Left ventricle myocardium superior (tissue), 1 donor: ENCODE measurements around the gene RAB31. TPM values are rescaled to one million over a fixed set of nuclear protein-coding genes. Genes with fewer than 3 reads are reported as not detected.

ENCODE experiments used
- ATAC-seq: fragments of 200-7000 bp; cut with Tn5 transposase; one replicate; pipeline ENCODE4 v1.9.1; 2020; ENCODE audit warnings: mild to moderate bottlenecking, moderate library complexity
- DNase-seq: peaks from one replicate; pipeline ENCODE4 v3.0.0-alpha.2; 2020
- intact Hi-C: fragments of 100-400 bp; cut with micrococcal nuclease; formaldehyde crosslinking; loops from one replicate; pipeline ENCODE4 v1.11.0; 2022
- total RNA-seq: library from RNA; stranded (reverse); fragmentation: NEBNext Ultra II Directional; extraction: Animal tissue kit (Norgen Biotek cat#: 25700); gene quantifications from one replicate; pipeline ENCODE4 v1.2.1, GENCODE V29; 2021
- donor health status: DM: no; HTN: yes; CAD: no; lungs with severe emphysema.

Gene RAB31
- total RNA-seq, 1 donor from 2014 or later, result 7.6 TPM

GRCh38 chr18:9690418-9691188, 17.5 kb upstream of the RAB31 start:
- ATAC-seq (no peak), DNase-seq (no peak)
- intact Hi-C loops, result no loop called here

GRCh38 chr18:9691235-9691634, 16.9 kb upstream of the RAB31 start:
- intact Hi-C loops, result no loop called here
- DNase-seq (no peak), ATAC-seq (no peak)

- no peak for DNase-seq
- intact Hi-C loops, result no loop called here
- no peak for ATAC-seq
These were observed 13.9 kb upstream of the RAB31 start for GRCh38 chr18:9694174-9694573.

- no peak for ATAC-seq
- DNase-seq, result no peak
- intact Hi-C loops, result no loop called here
These were observed 13.1 kb upstream of the RAB31 start for GRCh38 chr18:9694952-9695495.

GRCh38 chr18:9695605-9696004, 12.5 kb upstream of the RAB31 start:
- no peak for ATAC-seq
- intact Hi-C loops, result no loop called here

GRCh38 chr18:9696112-9696511, 12.0 kb upstream of the RAB31 start:
- ATAC-seq, result no peak
- intact Hi-C loops, result no loop called here
- no peak for DNase-seq

More at GRCh38 chr18:9695605-9696004, 12.5 kb upstream of the RAB31 start:
- DNase-seq, result no peak

- DNase-seq, result no peak
These were observed 11.4 kb upstream of the RAB31 start for GRCh38 chr18:9696701-9697100.

GRCh38 chr18:9697121-9697520, 11.0 kb upstream of the RAB31 start:
- no peak for DNase-seq
- intact Hi-C loops, result no loop called here
- no peak for ATAC-seq

More at GRCh38 chr18:9696701-9697100, 11.4 kb upstream of the RAB31 start:
- ATAC-seq, result peak; percentile 43
- intact Hi-C loops, result no loop called here

GRCh38 chr18:9698497-9698896, 9.6 kb upstream of the RAB31 start:
- intact Hi-C loops, result no loop called here
- ATAC-seq (no peak), DNase-seq (no peak)

GRCh38 chr18:9700261-9700796, 7.8 kb upstream of the RAB31 start:
- ATAC-seq (no peak), DNase-seq (no peak)
- intact Hi-C loops, result loop anchor here (10.0 kb wide), 1 partner anchor 74 kb away; no protein-coding TSS in a partner anchor

- intact Hi-C loops, result loop anchor here (10.0 kb wide), 1 partner anchor 73 kb away; no protein-coding TSS in a partner anchor
- ATAC-seq (peak; percentile 23), DNase-seq (no peak)
These were observed 6.3 kb upstream of the RAB31 start for GRCh38 chr18:9701609-9702349.

GRCh38 chr18:9704233-9705118, 3.6 kb upstream of the RAB31 start:
- intact Hi-C loops, result loop anchor here (10.0 kb wide), 1 partner anchor 70 kb away; no protein-coding TSS in a partner anchor
- DNase-seq, result no peak
- ATAC-seq, result no peak

GRCh38 chr18:9705183-9705829, 2.8 kb upstream of the RAB31 start:
- DNase-seq, result no peak
- intact Hi-C loops, result loop anchor here (10.0 kb wide), 1 partner anchor 69 kb away; no protein-coding TSS in a partner anchor
- ATAC-seq, result no peak

GRCh38 chr18:9706081-9706935, 1.8 kb upstream of the RAB31 start:
- intact Hi-C loops, result loop anchor here (10.0 kb wide), 1 partner anchor 68 kb away; no protein-coding TSS in a partner anchor

GRCh38 chr18:9707381-9708056, 582 bp upstream of the RAB31 start:
- ATAC-seq (peak; percentile 18), DNase-seq (no peak)
- intact Hi-C loops, result loop anchor here (10.0 kb wide), 1 partner anchor 67 kb away; no protein-coding TSS in a partner anchor

More at GRCh38 chr18:9706081-9706935, 1.8 kb upstream of the RAB31 start:
- DNase-seq, result no peak
- ATAC-seq, result no peak

GRCh38 chr18:9708434-9709303, 568 bp downstream of the RAB31 start:
- intact Hi-C loops, result loop anchor here (10.0 kb wide), 1 partner anchor 66 kb away; no protein-coding TSS in a partner anchor
- peak; percentile 9 for ATAC-seq
- DNase-seq, result no peak
